Naive B cell (primary cell): ENCODE measurements around the gene CTIF. TPM values are rescaled to one million over a fixed set of nuclear protein-coding genes. Genes with fewer than 3 reads are reported as not detected.
A peak's percentile ranks its signal among the peaks of the same experiment; 100 is the strongest.
"Not testable (repeated sequence)": the region's sequence is repeated elsewhere in the genome, so short reads cannot be mapped to it uniquely, and the experiment has no call there.

Experiments
- ATAC-seq, 2 donors: fragments of 150-1000 bp; cut with Tn5 transposase; 2 replicates each; pipeline ENCODE4 v1.10.0; 2021; ENCODE audit warnings: low read depth in 2 of 2, mild to moderate bottlenecking in 2 of 2, moderate library complexity in 2 of 2
- DNase-seq: peaks from one replicate; pipeline ENCODE4 v3.0.0; 2022
- H3K27ac Mint-ChIP-seq, 6 donors: one replicate each; pipeline ENCODE4 v1.8.0; 2020 to 2022; ENCODE audit warnings: mild to moderate bottlenecking in 6 of 6, mixed read lengths in 6 of 6, moderate library complexity in 5 of 6, inconsistent platforms in 2 of 6
- H3K27me3 Mint-ChIP-seq, 3 donors: one replicate each; pipeline ENCODE4 v1.8.0; 2021 to 2022; ENCODE audit warnings: mixed read lengths in 3 of 3, mild to moderate bottlenecking in 1 of 3
- H3K36me3 Mint-ChIP-seq, 2 donors: one replicate each; pipeline ENCODE4 v1.8.0; 2020 to 2022; ENCODE audit warnings: mixed read lengths in 2 of 2, inconsistent platforms in 1 of 2, mild to moderate bottlenecking in 1 of 2
- H3K4me1 Mint-ChIP-seq, 3 donors: one replicate each; pipeline ENCODE4 v1.8.0; 2020 to 2022; ENCODE audit warnings: mixed read lengths in 3 of 3, inconsistent platforms in 1 of 3, mild to moderate bottlenecking in 1 of 3, moderate library complexity in 1 of 3
- H3K4me3 Mint-ChIP-seq, 8 donors: one replicate each; pipeline ENCODE4 v1.8.0; 2020 to 2022; ENCODE audit warnings: mild to moderate bottlenecking in 8 of 8, mixed read lengths in 8 of 8, moderate library complexity in 8 of 8, inconsistent platforms in 2 of 8
- H3K9me3 Mint-ChIP-seq, 7 donors: one replicate each; pipeline ENCODE4 v1.8.0; 2020 to 2022; ENCODE audit warnings: mixed read lengths in 7 of 7, mild to moderate bottlenecking in 5 of 7, inconsistent platforms in 2 of 7, moderate library complexity in 1 of 7
- polyA plus RNA-seq, 6 donors: library from polyadenylated mRNA; unstranded; fragments of 300-500 nt; fragmentation: Illumina TruSeq; gene quantifications; one replicate each; pipeline ENCODE4 v1.2.3, GENCODE V29; 2021; ENCODE audit warnings: low read depth in 6 of 6

The CTIF gene
- polyA plus RNA-seq, result 1 to 10 TPM in 1 of 6 donors, under 1 TPM in 3, not detected in 2; 0.29 to 1.1 (median 0.66) TPM

DNA sequence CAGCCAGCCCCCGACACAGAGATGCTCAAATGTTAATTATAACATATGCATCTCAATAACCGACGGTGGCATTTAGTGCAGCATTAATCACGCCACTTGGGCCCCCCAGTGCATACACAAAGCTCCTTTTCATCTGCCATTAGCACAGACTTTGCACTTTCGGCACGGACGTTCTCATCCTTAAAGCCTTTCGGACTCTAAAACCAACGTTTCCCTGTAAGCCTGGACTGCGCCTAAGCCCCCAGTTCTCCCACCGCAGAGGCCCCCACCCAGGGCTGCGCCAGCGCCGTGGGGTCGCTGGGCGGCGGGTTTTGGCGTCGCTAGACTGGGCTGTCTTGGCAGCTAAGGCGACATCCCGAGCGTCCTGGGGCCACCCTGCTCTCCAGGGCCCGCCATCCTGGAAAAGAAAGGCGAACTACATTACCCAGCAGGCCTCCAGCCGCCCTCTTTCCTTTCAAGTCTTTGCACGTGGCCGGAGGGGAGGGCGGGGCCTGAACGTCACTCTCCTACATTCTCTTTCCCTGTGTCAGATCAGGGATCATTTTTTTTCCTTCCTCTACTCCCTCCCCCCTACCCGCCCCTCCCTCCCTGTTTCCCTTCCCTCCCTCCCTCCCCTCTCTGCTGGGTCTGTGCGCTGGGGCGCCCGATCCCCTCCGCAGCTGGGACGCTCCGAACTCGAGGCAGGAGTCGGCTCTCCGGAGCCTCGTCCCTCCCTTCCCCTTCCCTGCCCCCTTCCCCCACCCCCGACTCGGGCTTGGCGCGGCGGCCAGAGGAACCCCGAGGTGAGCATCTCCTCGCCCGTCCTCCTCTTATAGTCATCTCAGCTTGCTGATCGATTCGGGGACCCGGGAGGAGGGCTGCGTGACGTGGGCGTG, at the start of gene CTIF:
Gene CTIF, plus strand, starts transcription at position 501 of the 875 bp plus-strand sequence. CDS start 80,535 bp downstream, outside the sequence.
- Mint-ChIP-seq H3K4me1 (peaks cover 4 to 26% (median 8%) of the 10 kb centered on the region in 3 donors), H3K4me3 (peak within 1 kb of the TSS; percentile 87 to 98 (median 94)), H3K27ac (peak within 1 kb of the TSS in 4 of 6 donors; percentile 54 to 91 (median 78)), H3K27me3 (peaks cover 0 to 7% (median 7%) of the 10 kb centered on the region in 3 donors), H3K36me3 (peaks cover 0 to 5% of the 10 kb centered on the region in 2 donors), H3K9me3 (no peaks in the 10 kb centered on the region)
- peak; percentile 37 for DNase-seq
- peak; percentile 55 to 64 for ATAC-seq

DNA sequence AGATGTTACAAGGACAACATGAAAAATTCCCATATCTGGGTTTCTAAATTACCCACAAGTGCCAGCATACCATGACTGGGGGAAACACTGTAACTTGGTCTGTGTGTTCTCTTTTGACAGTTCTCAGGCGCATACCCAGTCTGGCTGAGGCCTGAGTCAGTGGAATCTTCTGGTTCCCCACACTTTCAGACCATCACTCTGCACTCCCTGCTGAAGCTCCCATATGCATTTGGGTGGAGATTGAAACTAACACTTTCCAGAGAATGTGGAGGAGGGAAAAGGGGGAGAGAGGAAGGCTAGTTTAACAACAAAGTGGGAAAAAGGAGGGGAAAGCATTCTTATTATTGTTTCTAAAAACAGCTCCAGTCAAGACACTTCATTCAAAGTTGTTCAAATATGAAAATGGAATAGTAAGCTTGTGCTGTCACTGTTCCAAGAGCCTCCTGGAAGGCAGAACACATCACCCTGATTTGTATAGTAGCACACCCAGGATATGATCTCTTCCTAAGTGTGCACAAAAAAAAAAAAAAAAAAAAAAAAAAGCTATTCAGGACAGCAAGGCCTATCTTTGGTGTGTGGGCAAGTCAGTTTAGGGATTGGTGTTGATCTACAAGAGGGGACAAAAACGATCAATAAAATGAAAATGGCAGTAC, 48.1 kb upstream of the CTIF start:
- Mint-ChIP-seq H3K27me3 (peaks cover 14 to 65% (median 43%) of the 10 kb centered on the region in 3 donors), H3K9me3 (peaks cover 0 to 4% (median 0%) of the 10 kb centered on the region in 7 donors), H3K27ac (no peak overlapping the region), H3K4me3 (no peak overlapping the region), H3K36me3 (no peaks in the 10 kb centered on the region), H3K4me1 (peaks cover 3 to 7% (median 4%) of the 10 kb centered on the region in 3 donors)
- DNase-seq (no peak), ATAC-seq (no peak)

DNA sequence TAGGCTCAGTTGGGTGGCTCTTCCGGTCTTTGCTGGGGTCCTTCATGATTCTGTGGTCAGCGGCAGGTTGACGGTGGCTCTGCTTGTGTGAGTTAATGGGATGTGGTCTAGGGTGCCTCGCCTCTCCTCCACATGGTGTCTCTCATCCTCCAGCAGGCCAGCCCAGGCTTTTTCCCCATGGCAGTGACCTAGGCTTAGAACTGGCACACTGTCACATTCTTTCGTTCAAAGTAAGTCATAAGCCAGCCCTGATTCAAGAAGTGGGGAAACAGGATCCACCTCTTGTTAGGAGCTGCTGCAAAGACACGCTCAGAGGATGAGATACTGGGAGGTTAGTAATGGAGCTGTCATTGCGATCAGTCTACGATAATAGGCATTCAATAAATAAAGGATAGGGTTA, 46.0 kb upstream of the CTIF start:
- Mint-ChIP-seq H3K4me3 (no peak overlapping the region), H3K4me1 (peaks cover 3 to 7% (median 4%) of the 10 kb centered on the region in 3 donors), H3K9me3 (peaks cover 3 to 18% (median 15%) of the 10 kb centered on the region in 7 donors), H3K27me3 (peaks cover 21 to 59% (median 42%) of the 10 kb centered on the region in 3 donors), H3K27ac (no peak overlapping the region), H3K36me3 (peaks cover 4 to 9% of the 10 kb centered on the region in 2 donors)
- no peak for ATAC-seq
- no peak for DNase-seq

DNA sequence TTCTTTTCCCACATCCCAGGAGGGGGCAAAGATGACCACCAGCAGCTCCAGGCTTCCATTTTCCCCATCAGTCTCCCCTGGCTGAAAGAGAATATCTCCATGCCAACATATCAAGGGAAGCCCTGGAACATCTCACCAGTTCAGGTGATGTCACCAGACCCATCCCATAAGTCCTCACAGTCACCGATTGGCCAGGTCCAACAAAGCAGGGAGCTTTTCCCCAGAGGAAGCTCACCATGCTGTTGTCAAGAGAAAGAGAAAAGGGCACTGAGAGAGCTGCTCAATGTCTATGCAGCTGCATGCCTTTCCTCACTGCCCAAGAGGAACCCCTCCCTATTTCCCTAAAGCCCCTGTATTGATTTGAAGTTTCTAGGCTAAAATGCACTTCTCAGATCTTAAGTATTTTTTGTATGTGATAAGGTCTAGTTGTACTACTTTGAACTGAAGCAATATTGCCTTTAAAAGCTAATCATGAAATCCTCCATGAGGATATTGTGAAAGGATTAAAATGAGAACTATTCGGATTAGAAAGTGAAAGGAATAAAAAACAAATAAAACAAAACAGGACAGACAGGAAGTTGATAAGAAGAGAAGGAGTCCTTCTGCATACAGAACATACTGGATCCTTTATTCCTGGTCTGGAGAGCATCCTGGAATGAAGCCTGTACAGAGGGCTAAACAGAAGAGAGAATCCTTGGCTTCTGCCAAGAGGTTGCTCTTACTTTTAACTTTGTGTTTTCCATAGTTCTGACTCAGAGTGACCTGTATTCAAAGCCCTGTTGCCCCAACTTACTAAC, 45.2 kb upstream of the CTIF start:
- H3K9me3 Mint-ChIP-seq, result peaks cover 9 to 24% (median 19%) of the 10 kb centered on the region in 7 donors
- H3K27ac Mint-ChIP-seq, result peak overlapping the region in 2 of 6 donors; percentile 11 to 55
- H3K36me3 Mint-ChIP-seq, result peaks cover 5 to 13% of the 10 kb centered on the region in 2 donors
- no peak for DNase-seq
- no peak overlapping the region for H3K4me3 Mint-ChIP-seq
- H3K27me3 Mint-ChIP-seq, result peaks cover 21 to 53% (median 42%) of the 10 kb centered on the region in 3 donors
- ATAC-seq, result no peak
- peaks cover 3 to 7% (median 4%) of the 10 kb centered on the region in 3 donors for H3K4me1 Mint-ChIP-seq

DNA sequence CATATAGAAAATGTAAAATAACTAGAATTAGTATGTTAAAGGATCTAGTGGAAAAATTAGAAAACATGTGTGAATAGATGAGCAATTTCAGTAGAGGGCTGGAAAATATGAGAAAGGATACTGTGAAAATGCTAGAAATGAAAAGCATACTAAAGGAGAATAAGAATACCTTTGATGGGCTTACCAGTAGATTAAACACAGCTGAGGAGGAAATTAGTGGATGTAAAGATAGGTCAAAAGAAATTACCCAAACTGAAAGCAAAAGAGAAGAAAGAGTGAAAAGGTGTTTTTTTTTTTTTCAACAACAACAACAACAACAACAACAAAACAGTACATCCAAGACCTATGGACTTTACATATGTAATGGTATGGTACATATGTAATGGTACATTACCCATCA, 41.0 kb upstream of the CTIF start:
- Mint-ChIP-seq H3K36me3 (peaks cover 5 to 13% of the 10 kb centered on the region in 2 donors), H3K27ac (no peak overlapping the region), H3K4me1 (peaks cover 3 to 7% (median 4%) of the 10 kb centered on the region in 3 donors), H3K27me3 (peaks cover 16 to 40% (median 33%) of the 10 kb centered on the region in 3 donors), H3K9me3 (peaks cover 9 to 28% (median 19%) of the 10 kb centered on the region in 7 donors), H3K4me3 (no peak overlapping the region)
- DNase-seq, result no peak
- no peak for ATAC-seq

DNA sequence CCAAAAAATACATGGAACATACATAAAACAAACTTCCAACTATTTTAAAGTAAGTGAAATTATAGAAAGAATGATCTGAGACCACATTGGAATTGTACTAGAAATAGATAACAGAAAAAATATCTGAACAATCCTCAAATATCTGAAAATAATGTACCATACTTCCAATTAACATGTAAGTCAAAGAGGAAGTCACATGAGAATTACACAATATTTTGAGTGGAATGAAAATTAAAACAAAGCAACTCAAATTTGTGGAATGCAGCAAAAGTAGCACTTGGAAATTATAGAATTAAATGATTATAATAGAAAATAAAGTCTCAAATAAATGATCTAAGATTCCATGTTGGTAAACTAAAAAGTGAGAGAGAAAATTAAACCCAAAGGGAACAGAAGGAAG, 38.3 kb upstream of the CTIF start:
- peaks cover 8 to 26% (median 23%) of the 10 kb centered on the region in 3 donors for H3K27me3 Mint-ChIP-seq

DNA sequence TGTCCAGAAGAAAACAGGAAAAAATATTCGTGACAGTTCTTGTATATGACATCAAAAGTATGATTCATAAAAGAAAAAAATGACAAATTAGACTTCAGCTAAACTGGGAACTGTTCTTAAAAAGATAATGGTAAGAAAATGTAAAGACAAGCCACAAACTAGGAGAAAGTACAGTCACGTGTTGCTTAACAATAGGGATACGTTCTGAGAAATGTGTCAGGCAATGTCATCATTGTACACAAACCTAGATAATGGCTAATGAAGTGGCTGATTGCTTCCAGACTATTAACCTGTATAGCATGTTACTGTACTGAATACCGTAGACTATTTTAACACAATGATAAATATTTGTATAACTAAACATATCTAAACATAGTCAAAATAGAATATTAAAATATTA, 35.9 kb upstream of the CTIF start:
- no peak for ATAC-seq
- H3K27me3 Mint-ChIP-seq, result peaks cover 0 to 26% (median 17%) of the 10 kb centered on the region in 3 donors
- H3K27ac Mint-ChIP-seq, result no peak overlapping the region
- H3K4me3 Mint-ChIP-seq, result no peak overlapping the region
- peaks cover 1 to 26% of the 10 kb centered on the region in 2 donors for H3K36me3 Mint-ChIP-seq
- H3K4me1 Mint-ChIP-seq, result no peaks in the 10 kb centered on the region
- peaks cover 16 to 52% (median 44%) of the 10 kb centered on the region in 7 donors for H3K9me3 Mint-ChIP-seq
- no peak for DNase-seq

More for the DNA sequence above, 38.3 kb upstream of the CTIF start:
- DNase-seq, result no peak
- Mint-ChIP-seq H3K4me3 (no peak overlapping the region), H3K27ac (no peak overlapping the region), H3K9me3 (peaks cover 11 to 49% (median 31%) of the 10 kb centered on the region in 7 donors), H3K36me3 (peaks cover 5 to 13% of the 10 kb centered on the region in 2 donors), H3K4me1 (no peaks in the 10 kb centered on the region)
- ATAC-seq, result no peak

DNA sequence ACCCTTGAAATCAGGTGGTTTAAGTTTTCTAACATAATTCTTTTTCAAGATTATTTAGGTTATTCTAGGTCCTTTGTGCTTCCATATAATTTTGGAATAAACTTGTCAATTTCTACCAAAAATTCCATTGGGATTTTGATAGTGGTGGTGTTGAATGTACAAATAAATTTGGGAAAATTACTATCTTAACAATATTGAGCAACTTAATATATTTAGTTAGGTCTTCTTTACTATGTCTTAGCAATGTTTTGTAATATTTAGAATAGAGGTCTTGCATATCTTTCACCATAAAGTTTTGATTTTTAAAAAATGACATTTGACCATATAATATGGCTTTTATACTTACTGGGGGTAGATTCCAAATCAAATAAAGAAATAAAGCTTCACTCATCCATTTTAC, 34.0 kb upstream of the CTIF start:
- H3K27ac Mint-ChIP-seq, result no peak overlapping the region
- peaks cover 0 to 23% of the 10 kb centered on the region in 2 donors for H3K36me3 Mint-ChIP-seq
- no peak overlapping the region for H3K4me3 Mint-ChIP-seq
- no peak for DNase-seq
- H3K27me3 Mint-ChIP-seq, result peaks cover 0 to 20% (median 16%) of the 10 kb centered on the region in 3 donors
- no peak for ATAC-seq
- peaks cover 15 to 51% (median 41%) of the 10 kb centered on the region in 7 donors for H3K9me3 Mint-ChIP-seq
- no peaks in the 10 kb centered on the region for H3K4me1 Mint-ChIP-seq

DNA sequence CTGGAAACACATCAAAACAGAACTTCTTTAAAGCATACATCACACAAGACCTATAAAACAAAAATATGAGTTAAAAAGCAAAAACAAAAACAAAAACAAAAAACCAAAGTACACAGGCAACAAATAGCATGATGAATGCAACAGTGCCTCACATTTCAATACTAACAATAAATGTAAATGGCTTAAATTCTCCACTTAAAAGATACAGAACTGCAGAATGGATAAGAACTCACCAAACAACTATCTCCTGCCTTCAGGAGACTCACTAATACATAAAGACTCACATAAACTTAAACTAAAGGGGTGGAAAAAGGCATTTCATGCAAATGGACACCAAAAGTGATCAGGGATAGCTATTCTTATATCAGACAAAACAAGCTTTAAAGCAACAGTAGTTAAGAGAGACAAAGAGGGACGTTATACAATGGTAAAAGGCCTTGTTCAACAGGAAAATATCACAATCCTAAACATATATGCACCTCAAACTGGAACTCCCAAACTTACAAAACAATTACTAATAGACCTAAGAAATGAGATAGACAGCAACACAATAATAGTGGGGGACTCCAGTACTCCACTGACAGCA, 31.8 kb upstream of the CTIF start:
- Mint-ChIP-seq H3K27me3 (peaks cover 0 to 13% (median 9%) of the 10 kb centered on the region in 3 donors), H3K9me3 (peaks cover 15 to 51% (median 41%) of the 10 kb centered on the region in 7 donors), H3K36me3 (peaks cover 0 to 23% of the 10 kb centered on the region in 2 donors)
- ATAC-seq, H3K27ac Mint-ChIP-seq, H3K4me1 Mint-ChIP-seq, DNase-seq, H3K4me3 Mint-ChIP-seq: not testable (repeated sequence)

DNA sequence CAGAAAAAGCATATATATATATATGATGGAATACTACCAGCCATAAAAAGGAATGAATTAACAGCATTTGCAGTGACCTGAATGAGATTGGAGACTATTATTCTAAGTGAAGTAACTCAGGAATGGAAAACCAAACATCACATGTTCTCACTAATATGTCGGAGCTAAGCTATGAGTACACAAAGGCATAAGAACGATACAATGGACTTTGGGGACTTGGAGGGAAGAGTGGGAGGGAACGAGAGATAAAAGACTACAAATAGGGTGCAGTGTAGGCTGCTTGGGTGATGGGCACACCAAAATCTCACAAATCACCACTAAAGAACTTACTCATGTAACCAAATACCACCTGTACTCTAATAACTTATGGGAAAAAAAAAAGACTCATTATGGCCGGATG, 26.3 kb upstream of the CTIF start:
- Mint-ChIP-seq H3K27me3 (peaks cover 10 to 36% (median 20%) of the 10 kb centered on the region in 3 donors), H3K9me3 (peaks cover 4 to 13% (median 6%) of the 10 kb centered on the region in 7 donors)
- not testable (repeated sequence) for DNase-seq, H3K36me3 Mint-ChIP-seq, H3K4me1 Mint-ChIP-seq, H3K27ac Mint-ChIP-seq, H3K4me3 Mint-ChIP-seq, ATAC-seq

DNA sequence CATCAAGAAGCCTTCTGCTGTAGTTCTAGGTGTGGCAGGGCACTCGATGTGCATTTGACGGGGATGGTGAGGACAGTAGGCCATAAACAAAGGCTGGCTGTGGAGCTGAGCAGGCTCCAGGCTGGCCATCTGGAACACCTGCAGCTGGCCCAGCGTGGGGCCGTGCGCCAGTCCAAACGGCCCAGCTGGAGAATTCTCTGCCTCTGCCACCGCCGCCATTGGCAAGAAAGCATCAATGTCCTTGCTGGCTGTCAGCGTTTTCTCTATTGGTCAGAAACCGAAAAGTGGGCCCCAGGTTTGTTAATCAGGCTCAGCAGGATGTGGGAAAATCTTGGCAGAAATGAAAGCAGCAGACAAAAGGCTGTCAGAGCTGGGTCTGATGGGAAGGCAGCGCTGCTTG, 24.0 kb upstream of the CTIF start:
- ATAC-seq, result no peak
- no peaks in the 10 kb centered on the region for H3K4me1 Mint-ChIP-seq
- H3K36me3 Mint-ChIP-seq, result no peaks in the 10 kb centered on the region
- peaks cover 10 to 35% (median 18%) of the 10 kb centered on the region in 3 donors for H3K27me3 Mint-ChIP-seq
- H3K27ac Mint-ChIP-seq, result no peak overlapping the region
- no peak overlapping the region for H3K4me3 Mint-ChIP-seq
- H3K9me3 Mint-ChIP-seq, result no peaks in the 10 kb centered on the region
- no peak for DNase-seq

DNA sequence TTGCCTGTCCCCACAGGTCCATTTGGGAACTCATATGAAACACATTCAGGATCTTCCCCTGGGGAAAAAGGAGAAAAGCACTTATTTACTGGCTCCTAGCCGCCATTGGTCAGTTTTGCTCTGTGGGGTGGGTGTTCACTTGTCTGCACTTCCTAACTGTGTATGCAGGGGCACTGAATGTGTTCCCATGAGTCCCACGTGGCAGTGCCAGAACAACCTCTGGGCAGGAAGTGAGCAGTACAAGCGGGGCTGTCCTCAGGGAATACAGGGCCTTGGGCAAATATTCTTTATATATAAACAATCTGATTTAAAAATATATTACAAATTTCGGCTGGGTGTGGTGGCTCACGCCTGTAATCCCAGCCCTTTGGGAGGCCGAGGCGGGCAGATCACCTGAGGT, 21.8 kb upstream of the CTIF start:
- H3K4me1 Mint-ChIP-seq, result no peaks in the 10 kb centered on the region
- no peaks in the 10 kb centered on the region for H3K36me3 Mint-ChIP-seq
- peaks cover 17 to 37% (median 28%) of the 10 kb centered on the region in 3 donors for H3K27me3 Mint-ChIP-seq
- no peak overlapping the region for H3K4me3 Mint-ChIP-seq
- no peak for DNase-seq
- no peak for ATAC-seq
- no peak overlapping the region for H3K27ac Mint-ChIP-seq
- no peaks in the 10 kb centered on the region for H3K9me3 Mint-ChIP-seq
